ENCODE measurements around the gene HP. TPM values are rescaled to one million over a fixed set of nuclear protein-coding genes. Genes with fewer than 3 reads are reported as not detected.

The HP gene
- total and polyA plus RNA-seq, 10 of the 15 experiments (the other 5 are each of a cell fraction or from before 2014, with no cell fraction given) = 10.8 TPM; not detected in 9

- H3K4me3 ChIP-seq = no peak overlapping the region
- TF ChIP-seq HSF1 (IDR thresholded peaks at IDR 0.05; ENCODE audit: low read depth, low read length) (no peak), PBX3 (IDR thresholded peaks at IDR 0.05; ENCODE audit: insufficient replicate concordance, low read depth, low read length) (no peak), ATF3 (IDR thresholded peaks at IDR 0.05; ENCODE audit: borderline replicate concordance, extremely low read depth, low read depth, low read length) (no peak), STAT3 (IDR thresholded peaks at IDR 0.05; ENCODE audit: low read depth, low read length) (no peak), CREB1 (IDR thresholded peaks at IDR 0.05; ENCODE audit: low read depth) (no peak), FOS (IDR thresholded peaks at IDR 0.05; ENCODE audit: borderline replicate concordance, extremely low read depth, insufficient read length) (no peak), KDM1A (IDR thresholded peaks at IDR 0.05; ENCODE audit: borderline replicate concordance) (no peak), TARDBP (IDR thresholded peaks at IDR 0.05; ENCODE audit: borderline replicate concordance) (no peak), ZNF384 (IDR thresholded peaks at IDR 0.05; ENCODE audit: borderline replicate concordance, low read depth, low read length) (no peak), SKIL (IDR thresholded peaks at IDR 0.05; ENCODE audit: low read depth, poor library complexity, severe bottlenecking) (no peak), POLR2AphosphoS2 (IDR thresholded peaks at IDR 0.05; ENCODE audit: low read depth, low read length) (no peak), NFYB (IDR thresholded peaks at IDR 0.05; ENCODE audit: insufficient read depth, low read depth, low read length) (no peak), MYB (IDR thresholded peaks at IDR 0.05; ENCODE audit: borderline replicate concordance, low read depth, low read length) (no peak), RBBP5 (conservative IDR thresholded peaks at IDR 0.05) (no peak), CHD2 (IDR thresholded peaks at IDR 0.05; ENCODE audit: borderline replicate concordance, low read depth, low read length) (no peak), FOXK2 (IDR thresholded peaks at IDR 0.05) (no peak), EED (IDR thresholded peaks at IDR 0.05; ENCODE audit: low read depth) (no peak), NR2F1 (conservative IDR thresholded peaks at IDR 0.05) (no peak)
- TF ChIP-seq, protein P1, sequence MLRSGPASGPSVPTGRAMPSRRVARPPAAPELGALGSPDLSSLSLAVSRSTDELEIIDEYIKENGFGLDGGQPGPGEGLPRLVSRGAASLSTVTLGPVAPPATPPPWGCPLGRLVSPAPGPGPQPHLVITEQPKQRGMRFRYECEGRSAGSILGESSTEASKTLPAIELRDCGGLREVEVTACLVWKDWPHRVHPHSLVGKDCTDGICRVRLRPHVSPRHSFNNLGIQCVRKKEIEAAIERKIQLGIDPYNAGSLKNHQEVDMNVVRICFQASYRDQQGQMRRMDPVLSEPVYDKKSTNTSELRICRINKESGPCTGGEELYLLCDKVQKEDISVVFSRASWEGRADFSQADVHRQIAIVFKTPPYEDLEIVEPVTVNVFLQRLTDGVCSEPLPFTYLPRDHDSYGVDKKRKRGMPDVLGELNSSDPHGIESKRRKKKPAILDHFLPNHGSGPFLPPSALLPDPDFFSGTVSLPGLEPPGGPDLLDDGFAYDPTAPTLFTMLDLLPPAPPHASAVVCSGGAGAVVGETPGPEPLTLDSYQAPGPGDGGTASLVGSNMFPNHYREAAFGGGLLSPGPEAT (IDR thresholded peaks at IDR 0.05; ENCODE audit: low read depth) = no peak
- H2AFZ ChIP-seq (ENCODE audit: control insufficient read depth, low read depth, low read length) = no peak overlapping the region
- no peak for DNase-seq (ENCODE audit: low read depth, low spot score)
- FAIRE-seq = no peak
- RAD21 ChIA-PET (ENCODE audit: unreplicated experiment) = no interaction called here
- in situ Hi-C loops (cut with MboI) (no loop called here), intact Hi-C loops (cut with micrococcal nuclease; ENCODE audit: unreplicated experiment) (no loop called here)
- no peaks in the 10 kb centered on the region for H3K9me3 ChIP-seq (replicated peaks; ENCODE audit: control insufficient read depth, insufficient read depth, low read length)
- no peaks in the 10 kb centered on the region for H3K4me1 ChIP-seq (ENCODE audit: control insufficient read depth, insufficient read depth, low read length)
- ATAC-seq = no peak
- SMC1A ChIA-PET (ENCODE audit: uncharacterized antibody, unreplicated experiment) = no interaction called here
- no peak overlapping the region for H3K27ac ChIP-seq (ENCODE audit: control insufficient read depth, insufficient read depth)
- H3K9ac ChIP-seq (ENCODE audit: control insufficient read depth, insufficient read depth, low read length) = no peak overlapping the region
- 96% methylated on average over 9 of the region's 9 CpGs for WGBS (ENCODE audit: insufficient coverage, insufficient replicate concordance, low lambda C conversion rate, missing lambda C conversion rate)
- H3K27me3 ChIP-seq (replicated peaks in 1 of 2; ENCODE audit: control insufficient read depth in 2 of 2, insufficient read depth in 2 of 2, low read length in 1 of 2) = no peaks in the 10 kb centered on the region
- H4K20me1 ChIP-seq (ENCODE audit: control insufficient read depth, insufficient read depth) = no peaks in the 10 kb centered on the region
- H3K36me3 ChIP-seq (ENCODE audit: control insufficient read depth in 2 of 2, insufficient read depth in 2 of 2, low read length in 1 of 2) = peaks cover 58% of the 10 kb centered on the region in 2 experiments
- H3K79me2 ChIP-seq (ENCODE audit: control insufficient read depth, insufficient read depth, low read length) = no peaks in the 10 kb centered on the region
- CTCF ChIA-PET = no interaction called here
- no TSS peak for BruUV-seq (replicated peaks)
- no peak overlapping the region for H3K4me2 ChIP-seq (ENCODE audit: control insufficient read depth, insufficient read depth)
- POLR2A ChIA-PET = no interaction called here
Measured at GRCh38 chr16:72104905-72105304, 50.6 kb downstream of the HP start.

Measured in GM12878 (cell line).